NCI-H510A (cell line): ENCODE results near the gene CAAP1.
"Not testable (repeated sequence)": the region's sequence is repeated elsewhere in the genome, so short reads cannot be mapped to it uniquely, and the experiment has no call there.

ENCODE experiments used
- DNase-seq: peaks from one replicate; lab custom pipeline; 2025; lab: John Stamatoyannopoulos, UW

CAAP1 gene

GRCh38 chr9:26833792-26834191 is 58.8 kb downstream of the CAAP1 start:
- no peak for DNase-seq

GRCh38 chr9:26828391-26828955 is 64.1 kb downstream of the CAAP1 start:
- DNase-seq: not testable (repeated sequence)

DNA sequence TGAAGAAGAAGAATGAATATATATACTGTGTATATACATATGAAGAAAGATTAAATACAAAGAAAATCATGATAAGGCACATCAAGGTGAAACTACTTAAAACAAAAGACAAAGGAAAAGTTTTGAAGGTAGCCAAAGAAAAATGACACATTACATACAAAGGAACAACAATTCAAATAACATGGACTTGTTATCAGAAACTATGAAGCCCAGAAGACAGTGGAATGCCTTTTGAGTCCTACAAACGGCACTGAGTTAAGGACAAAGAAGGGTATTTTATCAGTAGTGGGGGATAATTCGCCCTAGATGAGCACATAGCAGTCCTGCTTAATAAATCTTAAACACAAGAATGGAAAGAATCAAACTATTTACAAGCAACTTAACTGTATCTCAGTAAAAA is 77.8 kb downstream of the CAAP1 start:
- no peak for DNase-seq

GRCh38 chr9:26813247-26813646 is 79.4 kb downstream of the CAAP1 start:
- no peak for DNase-seq

- no peak for DNase-seq
Measured at GRCh38 chr9:26812217-26812616, 80.4 kb downstream of the CAAP1 start.

GRCh38 chr9:26811106-26811505 is 81.5 kb downstream of the CAAP1 start:
- no peak for DNase-seq

- no peak for DNase-seq
Measured at GRCh38 chr9:26809795-26810194, 82.8 kb downstream of the CAAP1 start.

DNA sequence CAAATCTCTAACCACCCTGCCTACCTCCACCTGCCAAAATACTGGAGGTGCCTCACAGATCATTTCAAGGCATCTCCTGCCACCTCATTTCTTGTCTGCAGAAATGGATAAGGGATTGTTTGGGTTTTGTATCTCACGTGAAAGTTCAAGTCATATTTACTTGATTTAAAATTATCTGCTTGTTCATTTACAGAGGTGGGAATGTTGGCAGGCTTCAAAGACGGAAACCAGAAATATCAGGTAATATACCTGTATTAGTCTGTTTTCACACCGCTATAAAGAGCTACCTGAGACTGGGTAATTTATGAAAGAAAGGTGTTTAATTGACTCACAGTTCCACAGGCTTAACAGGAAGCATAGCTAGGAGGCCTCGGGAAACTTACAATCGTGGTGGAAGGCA is 85.4 kb downstream of the CAAP1 start:
- no peak for DNase-seq

DNA sequence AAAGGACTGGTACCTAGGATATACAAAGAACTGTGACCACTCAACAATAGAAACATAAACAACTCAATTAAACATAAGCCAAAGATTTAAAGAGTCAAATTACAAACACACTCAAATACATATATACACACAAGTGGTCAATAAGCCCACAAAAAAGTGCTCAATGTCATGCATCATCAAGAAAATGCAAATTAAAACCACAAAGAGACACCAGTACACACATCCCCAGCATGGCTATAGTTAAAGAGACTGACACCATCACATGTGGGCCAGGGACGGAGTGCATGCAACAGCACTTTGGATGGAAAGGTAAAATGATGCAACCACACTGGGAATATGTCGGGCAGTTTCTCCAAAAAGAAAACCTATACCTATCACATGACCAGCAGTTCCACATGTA is 89.7 kb downstream of the CAAP1 start:
- no peak for DNase-seq

- DNase-seq: no peak
Measured at GRCh38 chr9:26801772-26802171, 90.8 kb downstream of the CAAP1 start.

- no peak for DNase-seq
Measured at GRCh38 chr9:26800322-26800721, 92.3 kb downstream of the CAAP1 start.

- no peak for DNase-seq
Measured at GRCh38 chr9:26791274-26791673, 101.3 kb downstream of the CAAP1 start.
